Heart left ventricle (tissue), 16 donors: ENCODE measurements around the gene LRRC18. TPM values are rescaled to one million over a fixed set of nuclear protein-coding genes. Genes with fewer than 3 reads are reported as not detected.

ENCODE experiments used
- ATAC-seq, 4 donors: fragments of 200-7000 bp; cut with Tn5 transposase; one replicate each; pipeline ENCODE4 v1.9.1; 2020 to 2022; ENCODE audit warnings: moderate library complexity in 4 of 4, mild to moderate bottlenecking in 3 of 4, moderate number of reproducible peaks in 1 of 4
- DNase-seq, 5 donors: peaks; one replicate each; pipeline ENCODE4 v3.0.0-alpha.2; 2020
- H3K27ac ChIP-seq, 12 donors: fragments of 200-600 bp; sonication (generic) in 4 of 12; one replicate each; pipeline versions ENCODE4 v1.5.0 to v1.8.0; 2016 to 2022; ENCODE audit warnings: mild to moderate bottlenecking in 2 of 12
- H3K27me3 ChIP-seq, 9 donors: fragments of 200-600 bp; sonication (generic) in 2 of 9; one replicate each; pipeline versions ENCODE4 v1.5.1 to v1.8.0; 2016 to 2022; ENCODE audit warnings: mild to moderate bottlenecking in 3 of 9
- H3K36me3 ChIP-seq, 9 donors: fragments of 200-600 bp; sonication (generic) in 2 of 9; one replicate each; pipeline versions ENCODE4 v1.5.0 to v1.8.0; 2018 to 2022; ENCODE audit warnings: mild to moderate bottlenecking in 2 of 9
- H3K4me1 ChIP-seq, 12 donors: fragments of 200-600 bp; sonication (generic) in 4 of 12; one replicate each; pipeline versions ENCODE4 v1.5.0 to v1.8.0; 2016 to 2022; ENCODE audit warnings: mild to moderate bottlenecking in 3 of 12
- H3K4me3 ChIP-seq, 12 donors: fragments of 200-600 bp; sonication (generic) in 4 of 12; one replicate each; pipeline versions ENCODE4 v1.5.0 to v1.8.0; 2017 to 2022; ENCODE audit warnings: mild to moderate bottlenecking in 9 of 12, moderate library complexity in 4 of 12
- H3K9me3 ChIP-seq, 12 donors: fragments of 200-600 bp; sonication (generic) in 4 of 12; one replicate each; pipeline versions ENCODE4 v1.5.0 to v1.8.0; 2016 to 2022; ENCODE audit warnings: mild to moderate bottlenecking in 1 of 12
- POLR2A ChIP-seq, 2 donors: fragments of 450-650 bp; IDR thresholded peaks; one replicate each; pipeline ENCODE4 v1.6.1; 2017; ENCODE audit warnings: antibody characterized with exemption in 2 of 2, mild to moderate bottlenecking in 2 of 2, moderate library complexity in 2 of 2
- WGBS, 4 donors: extraction: QIAGEN DNeasy Blood & Tissue Kit in 2 of 4; methylation state at CpG; one replicate each; pipeline versions ENCODE4 v1.1.5 to v1.1.7; 2013 to 2018; 5-methylcytosine and 5-hydroxymethylcytosine counted together
- intact Hi-C, 10 donors: fragments of 100-400 bp; cut with DNase I; formaldehyde crosslinking; loops; one replicate each; pipeline versions ENCODE4 v1.11.1 to v1.14.2; 2022
- polyA plus RNA-seq, 2 donors: library from polyadenylated mRNA; stranded (reverse); fragments of 200-250 nt; gene quantifications; one replicate each; pipeline ENCODE4 v1.2.3, GENCODE V29; 2013
- total RNA-seq, 9 donors: library from RNA; depleted of rRNA in 2 of 9; stranded (reverse); fragments of >200 nt in 2 of 9; fragmentation: NEBNext Ultra II Directional in 3 of 9; extraction: Animal tissue kit (Norgen Biotek cat#: 25700) in 3 of 9; gene quantifications; one replicate each; pipeline versions ENCODE4 v1.1.0 to v1.2.4, GENCODE V29; 2016 to 2023
- TF ChIP-seq, protein P1 (sequence below), 12 donors: fragments of 200-600 bp; sonication (generic) in 4 of 12; IDR thresholded peaks; one replicate each; pipeline versions ENCODE4 v1.5.0 to v1.8.0; 2018 to 2022; ENCODE audit warnings: antibody characterized with exemption in 12 of 12, mild to moderate bottlenecking in 5 of 12
- donor health status: ischemic (EF 13 %, LVEDD 7.1; RV severe dilation, severe dysfunction).
- donor health status: healthy with polysubstance abuse.
- donor health status: DM: no; HTN: yes; CAD: no.
- donor health status: DM: no; HTN: no; CAD: no.
- donor health status: ischemic (EF 25% LVEDD 6.9; RV normal size, moderate dysfunction).
- donor health status: ischemic (EF 25% LVEDD 5.7; RV mildly dilated, moderate dysfunction).
- donor health status: healthy.
- donor health status: DM: yes; HTN: yes; CAD: no.
- donor health status: ischemic (EF 35%, LVEDD 5.7; RV mildly dilated, moderate dysfunction).
- donor health status: nonischemic (EF 11% LVEDD 7.7; RV severe dilation, severe dysfunction).
- donor health status: DM: yes; HTN: yes; CAD: no.
- donor health status: PGD.
- donor health status: ischemic (EF 29% LVEDD 5.4; RV normal size, mild dysfunction).
- donor health status: nonischemic (EF 23%, LVEDD 6.1; RV moderate dilation, normal function).

LRRC18 gene
- total and polyA plus RNA-seq, 11 donors, result not detected

DNA sequence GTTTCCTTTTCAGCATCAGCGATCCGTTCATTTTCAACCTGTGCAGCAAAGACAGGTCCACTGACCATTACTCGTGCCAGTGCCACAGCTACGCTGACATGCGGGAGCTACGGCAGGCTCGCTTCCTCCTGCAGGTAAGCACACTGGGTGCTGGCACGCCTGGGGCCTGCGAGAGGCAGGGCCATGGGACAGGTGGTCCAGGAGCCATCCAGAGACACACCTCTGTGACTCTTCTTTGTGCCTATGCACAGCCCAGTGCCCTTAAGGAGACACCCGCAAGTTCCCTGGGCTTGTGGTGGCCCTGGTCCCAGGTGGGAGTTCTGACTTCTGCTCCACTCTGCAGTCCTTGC, 42.2 kb downstream of the LRRC18 start:
- no peak for DNase-seq
- Histone ChIP-seq H3K4me1 (peaks cover 0 to 11% (median 5%) of the 10 kb centered on the region in 12 donors), H3K9me3 (peaks cover 0 to 4% (median 0%) of the 10 kb centered on the region in 12 donors), H3K27me3 (no peaks in the 10 kb centered on the region), H3K36me3 (no peaks in the 10 kb centered on the region), H3K4me3 (no peak overlapping the region), H3K27ac (no peak overlapping the region)
- intact Hi-C loops, result no loop called here
- 94 to 97% (median 96%) methylated on average over 6 to 10 of the region's 10 CpGs for WGBS, 4 donors
- ATAC-seq, result no peak
- TF ChIP-seq POLR2A (IDR thresholded peaks at IDR 0.05), result no peak
- TF ChIP-seq, protein P1, sequence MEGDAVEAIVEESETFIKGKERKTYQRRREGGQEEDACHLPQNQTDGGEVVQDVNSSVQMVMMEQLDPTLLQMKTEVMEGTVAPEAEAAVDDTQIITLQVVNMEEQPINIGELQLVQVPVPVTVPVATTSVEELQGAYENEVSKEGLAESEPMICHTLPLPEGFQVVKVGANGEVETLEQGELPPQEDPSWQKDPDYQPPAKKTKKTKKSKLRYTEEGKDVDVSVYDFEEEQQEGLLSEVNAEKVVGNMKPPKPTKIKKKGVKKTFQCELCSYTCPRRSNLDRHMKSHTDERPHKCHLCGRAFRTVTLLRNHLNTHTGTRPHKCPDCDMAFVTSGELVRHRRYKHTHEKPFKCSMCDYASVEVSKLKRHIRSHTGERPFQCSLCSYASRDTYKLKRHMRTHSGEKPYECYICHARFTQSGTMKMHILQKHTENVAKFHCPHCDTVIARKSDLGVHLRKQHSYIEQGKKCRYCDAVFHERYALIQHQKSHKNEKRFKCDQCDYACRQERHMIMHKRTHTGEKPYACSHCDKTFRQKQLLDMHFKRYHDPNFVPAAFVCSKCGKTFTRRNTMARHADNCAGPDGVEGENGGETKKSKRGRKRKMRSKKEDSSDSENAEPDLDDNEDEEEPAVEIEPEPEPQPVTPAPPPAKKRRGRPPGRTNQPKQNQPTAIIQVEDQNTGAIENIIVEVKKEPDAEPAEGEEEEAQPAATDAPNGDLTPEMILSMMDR (IDR thresholded peaks at IDR 0.05), result no peak

DNA sequence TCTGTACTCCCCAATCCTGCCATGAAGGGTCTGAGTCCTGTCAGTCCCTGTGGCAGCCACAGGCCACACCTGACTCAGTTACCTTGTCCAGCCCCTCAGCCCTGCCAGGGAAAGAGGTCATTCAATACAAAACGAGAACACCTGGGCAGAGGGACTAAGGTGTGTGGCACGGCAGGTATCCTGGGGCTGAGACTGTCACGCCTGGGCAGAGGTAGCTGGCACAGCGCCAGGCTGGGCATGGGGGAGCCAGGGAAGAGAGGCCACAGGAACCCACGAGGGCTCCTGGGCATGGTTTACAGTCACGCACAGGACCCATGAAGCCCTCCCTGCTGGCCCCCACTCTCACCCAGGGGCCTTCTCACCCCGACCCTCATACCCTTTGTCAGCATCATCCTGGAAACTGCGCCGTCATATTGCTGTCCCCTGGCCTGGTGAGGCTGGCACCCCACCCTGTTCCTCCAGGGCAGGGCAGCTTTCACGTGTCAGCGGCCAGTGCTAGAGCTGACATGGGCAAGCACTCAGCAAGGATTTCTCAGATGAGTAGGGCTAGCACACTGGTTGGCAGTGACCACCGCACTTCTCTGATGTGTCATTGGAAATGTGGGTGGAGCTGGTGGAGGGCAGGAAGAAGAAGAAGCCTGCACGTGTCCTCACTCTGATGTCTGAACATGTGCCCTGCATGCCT, 42.7 kb downstream of the LRRC18 start:
- Histone ChIP-seq H3K36me3 (no peaks in the 10 kb centered on the region), H3K4me3 (no peak overlapping the region), H3K27ac (no peak overlapping the region), H3K9me3 (peaks cover 0 to 4% (median 0%) of the 10 kb centered on the region in 12 donors), H3K27me3 (no peaks in the 10 kb centered on the region), H3K4me1 (peaks cover 0 to 11% (median 5%) of the 10 kb centered on the region in 12 donors)
- TF ChIP-seq POLR2A (IDR thresholded peaks at IDR 0.05), result no peak
- TF ChIP-seq, protein P1 (IDR thresholded peaks at IDR 0.05), result no peak
- ATAC-seq (no peak), DNase-seq (no peak)
- 90 to 95% (median 92%) methylated on average over 13 of the region's 13 CpGs for WGBS, 4 donors
- intact Hi-C loops, result no loop called here

DNA sequence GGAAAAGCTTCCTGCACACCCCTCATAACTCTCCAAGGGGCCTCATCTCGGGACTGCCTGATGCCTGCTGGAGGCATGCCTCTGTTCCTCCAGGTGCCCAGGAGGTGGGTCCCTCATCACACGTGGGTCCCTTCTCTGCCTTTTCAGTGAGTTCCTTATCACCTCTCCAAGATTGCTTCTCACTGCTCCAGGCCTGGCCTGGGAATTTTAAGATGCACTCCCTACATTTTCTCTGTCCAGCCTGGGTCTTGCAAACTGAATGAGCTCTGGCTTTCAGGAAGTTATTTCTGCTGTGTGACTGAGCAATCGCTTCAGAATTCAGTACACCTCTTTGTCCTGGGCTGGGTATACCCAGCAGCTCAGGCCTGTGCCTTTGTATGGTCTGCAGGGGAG, 43.8 kb downstream of the LRRC18 start:
- no peak for ATAC-seq
- no peaks in the 10 kb centered on the region for H3K27me3 ChIP-seq
- H3K4me1 ChIP-seq, result peaks cover 0 to 10% (median 2%) of the 10 kb centered on the region in 12 donors
- no peak overlapping the region for H3K27ac ChIP-seq
- H3K4me3 ChIP-seq, result no peak overlapping the region
- H3K9me3 ChIP-seq, result no peaks in the 10 kb centered on the region
- no peaks in the 10 kb centered on the region for H3K36me3 ChIP-seq
- no peak for DNase-seq
- TF ChIP-seq POLR2A (IDR thresholded peaks at IDR 0.05), result no peak
- 69 to 77% (median 75%) methylated on average over 3 of the region's 3 CpGs for WGBS, 4 donors
- intact Hi-C loops, result no loop called here

DNA sequence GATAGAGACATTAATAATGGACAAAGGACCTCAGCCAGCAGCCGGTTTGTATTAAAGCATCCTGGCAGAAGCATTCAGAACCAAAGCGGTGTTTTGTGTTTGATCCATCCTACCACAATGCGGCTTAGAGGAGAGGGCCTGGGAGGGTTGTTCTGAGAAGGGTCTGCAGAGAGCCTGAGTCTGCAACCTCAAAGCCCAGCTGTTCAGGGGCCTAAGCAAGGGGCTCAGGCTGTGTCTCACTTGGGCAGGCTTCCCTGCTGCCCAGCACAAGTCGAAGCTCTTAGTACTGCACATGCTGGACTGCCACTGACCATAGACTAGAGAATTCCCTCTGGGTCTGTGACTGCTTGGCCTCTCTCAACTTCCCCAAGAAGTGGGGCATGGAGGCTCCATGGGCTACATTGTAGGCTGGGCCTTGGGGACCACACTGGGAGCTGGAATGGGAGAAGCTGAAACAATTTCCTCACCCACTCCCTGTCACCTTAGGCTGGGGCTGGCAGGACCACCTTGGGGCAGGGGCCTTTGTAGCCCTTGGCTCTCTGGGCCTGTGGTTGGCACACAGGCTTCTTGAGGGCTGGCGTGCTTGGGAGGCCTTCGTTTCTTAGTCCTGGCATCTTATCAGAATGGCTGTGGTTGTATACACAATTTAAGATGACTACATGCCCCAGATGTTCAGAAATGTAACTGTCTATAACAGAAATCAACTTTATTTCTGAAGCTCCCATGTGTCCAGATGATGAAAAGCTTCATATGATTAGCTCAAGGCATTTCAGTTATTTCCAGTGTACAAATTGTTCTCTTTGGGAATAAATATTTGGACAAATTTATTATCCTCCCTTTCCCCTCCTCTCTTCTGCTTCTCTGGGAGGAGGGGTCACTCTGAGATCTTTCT, 44.5 kb downstream of the LRRC18 start:
- Histone ChIP-seq H3K4me1 (peaks cover 0 to 3% (median 0%) of the 10 kb centered on the region in 12 donors), H3K27me3 (no peaks in the 10 kb centered on the region), H3K4me3 (no peak overlapping the region), H3K9me3 (no peaks in the 10 kb centered on the region), H3K36me3 (no peaks in the 10 kb centered on the region), H3K27ac (no peak overlapping the region)
- intact Hi-C loops, result no loop called here
- 83 to 94% (median 85%) methylated on average over 5 to 6 of the region's 6 CpGs for WGBS, 4 donors
- ATAC-seq (no peak), DNase-seq (no peak)
- TF ChIP-seq POLR2A (IDR thresholded peaks at IDR 0.05), result no peak
- TF ChIP-seq, protein P1 (IDR thresholded peaks at IDR 0.05), result no peak
